ENCODE data around the gene KRT5. TPM values are rescaled to one million over a fixed set of nuclear protein-coding genes. Genes with fewer than 3 reads are reported as not detected.

KRT5 gene
- total and polyA plus RNA-seq, 10 of the 15 experiments (the other 5 are each of a cell fraction or from before 2014, with no cell fraction given) = 1.6 TPM; not detected in 9

DNA sequence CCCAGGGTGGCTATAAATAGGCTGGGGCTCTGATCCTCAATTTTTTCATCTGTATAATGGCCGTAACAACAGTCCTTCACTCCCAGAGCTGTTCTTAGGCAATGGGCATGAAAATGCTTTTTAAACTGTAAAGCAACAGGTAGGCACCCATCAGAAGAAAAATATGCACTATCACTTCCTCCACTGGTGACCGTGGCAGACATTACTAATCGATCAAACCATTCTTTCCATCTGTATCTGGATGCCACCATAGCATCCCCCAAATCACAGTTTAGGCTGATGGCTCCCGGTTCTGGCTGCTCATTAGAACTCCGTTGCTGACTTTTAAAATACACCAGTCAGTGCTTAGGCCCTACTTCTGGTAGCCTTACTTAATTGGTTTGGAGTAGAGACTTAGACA is 21.5 kb upstream of the KRT5 start:
- intact Hi-C loops (cut with micrococcal nuclease; ENCODE audit: unreplicated experiment) = no loop called here
- Histone ChIP-seq H3K4me1 (ENCODE audit: control insufficient read depth, insufficient read depth, low read length) (no peaks in the 10 kb centered on the region), H3K4me3 (no peak overlapping the region), H4K20me1 (ENCODE audit: control insufficient read depth, insufficient read depth) (no peaks in the 10 kb centered on the region), H3K36me3 (ENCODE audit: control insufficient read depth in 2 of 2, insufficient read depth in 2 of 2, low read length in 1 of 2) (no peaks in the 10 kb centered on the region), H3K4me2 (ENCODE audit: control insufficient read depth, insufficient read depth) (no peak overlapping the region), H3K27ac (ENCODE audit: control insufficient read depth, insufficient read depth) (no peak overlapping the region), H3K9ac (ENCODE audit: control insufficient read depth, insufficient read depth, low read length) (no peak overlapping the region), H3K79me2 (ENCODE audit: control insufficient read depth, insufficient read depth, low read length) (no peaks in the 10 kb centered on the region), H2AFZ (ENCODE audit: control insufficient read depth, low read depth, low read length) (no peak overlapping the region), H3K27me3 (replicated peaks in 1 of 2; ENCODE audit: control insufficient read depth in 2 of 2, insufficient read depth in 2 of 2, low read length in 1 of 2) (peaks cover 0 to 3% of the 10 kb centered on the region in 2 experiments; a peak in 1 of 4 replicates), H3K9me3 (replicated peaks; ENCODE audit: control insufficient read depth, insufficient read depth, low read length) (no peaks in the 10 kb centered on the region)
- FAIRE-seq (no peak), DNase-seq (ENCODE audit: low read depth, low spot score) (no peak), ATAC-seq (no peak)
- TF ChIP-seq, protein P1, sequence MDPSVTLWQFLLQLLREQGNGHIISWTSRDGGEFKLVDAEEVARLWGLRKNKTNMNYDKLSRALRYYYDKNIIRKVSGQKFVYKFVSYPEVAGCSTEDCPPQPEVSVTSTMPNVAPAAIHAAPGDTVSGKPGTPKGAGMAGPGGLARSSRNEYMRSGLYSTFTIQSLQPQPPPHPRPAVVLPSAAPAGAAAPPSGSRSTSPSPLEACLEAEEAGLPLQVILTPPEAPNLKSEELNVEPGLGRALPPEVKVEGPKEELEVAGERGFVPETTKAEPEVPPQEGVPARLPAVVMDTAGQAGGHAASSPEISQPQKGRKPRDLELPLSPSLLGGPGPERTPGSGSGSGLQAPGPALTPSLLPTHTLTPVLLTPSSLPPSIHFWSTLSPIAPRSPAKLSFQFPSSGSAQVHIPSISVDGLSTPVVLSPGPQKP (IDR thresholded peaks at IDR 0.05; ENCODE audit: low read depth, low read length) = no peak
- TF ChIP-seq EP300 (IDR thresholded peaks at IDR 0.05; ENCODE audit: borderline replicate concordance in 1 of 2, control insufficient read depth in 1 of 2, low read depth in 2 of 2, low read length in 2 of 2) (no peak), NBN (IDR thresholded peaks at IDR 0.05) (no peak), CHD2 (IDR thresholded peaks at IDR 0.05; ENCODE audit: borderline replicate concordance, low read depth, low read length) (no peak), SMAD1 (IDR thresholded peaks at IDR 0.05; ENCODE audit: low read depth, partially characterized antibody) (no peak), MTA2 (IDR thresholded peaks at IDR 0.05; ENCODE audit: low read depth) (no peak), SUZ12 (IDR thresholded peaks at IDR 0.05; ENCODE audit: unreplicated experiment) (no peak), KLF5 (IDR thresholded peaks at IDR 0.05; ENCODE audit: partially characterized antibody) (no peak), PAX5 (IDR thresholded peaks at IDR 0.05; ENCODE audit: borderline replicate concordance, low read depth, low read length) (no peak), LARP7 (IDR thresholded peaks at IDR 0.05) (no peak)
- TF ChIP-seq, protein P2, sequence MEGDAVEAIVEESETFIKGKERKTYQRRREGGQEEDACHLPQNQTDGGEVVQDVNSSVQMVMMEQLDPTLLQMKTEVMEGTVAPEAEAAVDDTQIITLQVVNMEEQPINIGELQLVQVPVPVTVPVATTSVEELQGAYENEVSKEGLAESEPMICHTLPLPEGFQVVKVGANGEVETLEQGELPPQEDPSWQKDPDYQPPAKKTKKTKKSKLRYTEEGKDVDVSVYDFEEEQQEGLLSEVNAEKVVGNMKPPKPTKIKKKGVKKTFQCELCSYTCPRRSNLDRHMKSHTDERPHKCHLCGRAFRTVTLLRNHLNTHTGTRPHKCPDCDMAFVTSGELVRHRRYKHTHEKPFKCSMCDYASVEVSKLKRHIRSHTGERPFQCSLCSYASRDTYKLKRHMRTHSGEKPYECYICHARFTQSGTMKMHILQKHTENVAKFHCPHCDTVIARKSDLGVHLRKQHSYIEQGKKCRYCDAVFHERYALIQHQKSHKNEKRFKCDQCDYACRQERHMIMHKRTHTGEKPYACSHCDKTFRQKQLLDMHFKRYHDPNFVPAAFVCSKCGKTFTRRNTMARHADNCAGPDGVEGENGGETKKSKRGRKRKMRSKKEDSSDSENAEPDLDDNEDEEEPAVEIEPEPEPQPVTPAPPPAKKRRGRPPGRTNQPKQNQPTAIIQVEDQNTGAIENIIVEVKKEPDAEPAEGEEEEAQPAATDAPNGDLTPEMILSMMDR (IDR thresholded peaks at IDR 0.05 in 2 of 3, conservative IDR thresholded peaks at IDR 0.05 in 1 of 3; ENCODE audit: control insufficient read depth in 2 of 3, extremely low read depth in 1 of 3, insufficient read depth in 1 of 3, low read depth in 3 of 3, low read length in 3 of 3) = no peak
- BruUV-seq (replicated peaks) = no TSS peak
- RAD21 ChIA-PET (ENCODE audit: unreplicated experiment) = no interaction called here
- SMC1A ChIA-PET (ENCODE audit: uncharacterized antibody, unreplicated experiment) = no interaction called here
- POLR2A ChIA-PET = no interaction called here
- WGBS (ENCODE audit: insufficient coverage, insufficient replicate concordance, low lambda C conversion rate, missing lambda C conversion rate) = 31% methylated on average over 5 of the region's 5 CpGs
- in situ Hi-C loops (cut with MboI) = no loop called here
- CTCF ChIA-PET = no interaction called here

All from GM12878 (cell line).